ENCODE data around the gene CSPG4.
A peak's percentile ranks its signal among the peaks of the same experiment; 100 is the strongest.

DNA sequence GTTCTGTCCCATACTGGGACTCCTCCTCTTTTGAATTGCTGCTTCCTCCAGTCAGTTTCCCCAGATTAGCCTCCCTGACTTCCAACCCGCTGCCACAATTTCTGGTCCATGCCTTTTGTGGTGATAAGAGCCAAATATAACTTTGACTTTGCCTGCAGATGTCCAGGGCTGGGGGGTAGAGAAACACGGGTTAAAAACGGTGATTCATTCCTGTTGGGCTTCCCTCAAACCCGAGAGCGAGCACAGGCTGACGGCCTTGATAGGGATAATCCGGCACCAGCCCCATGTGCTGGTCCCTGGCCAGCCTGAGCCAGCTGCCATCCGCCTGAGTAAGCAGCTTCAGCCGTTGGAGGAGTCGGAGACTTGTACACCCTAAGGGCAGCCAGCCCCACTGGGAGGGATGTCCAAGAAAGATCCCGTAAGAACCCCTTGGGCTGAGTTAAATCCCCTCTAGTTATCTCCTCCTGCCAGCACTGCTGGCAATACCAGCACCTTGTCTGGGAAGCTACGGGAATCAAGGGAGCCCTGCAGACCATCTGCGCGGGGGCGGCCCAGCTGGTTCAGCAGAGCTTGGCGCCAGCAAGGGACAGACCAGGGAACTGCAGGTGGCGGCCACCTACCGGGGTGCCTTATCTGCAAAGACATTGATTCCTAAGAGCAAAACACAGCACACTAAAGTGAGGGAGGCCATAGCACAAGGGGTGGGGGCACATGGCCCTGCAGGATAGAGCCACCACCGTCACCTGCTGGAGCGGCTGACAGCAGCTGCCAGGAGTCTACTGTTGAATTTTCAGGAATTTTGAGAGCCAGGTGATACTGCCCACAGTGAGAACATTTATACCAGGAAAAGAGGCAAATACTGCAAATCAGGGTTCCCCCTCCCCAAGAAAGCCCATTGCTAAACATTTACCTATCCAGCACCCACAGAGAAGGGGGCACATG is 18.1 kb downstream of the CSPG4 start:
- TF ChIP-seq CTCF (IDR thresholded peaks at IDR 0.05; ENCODE audit: low read depth, low read length, poor library complexity, severe bottlenecking) = peak; percentile 55
- no peak for TF ChIP-seq EZH2phosphoT487 (IDR thresholded peaks at IDR 0.05; ENCODE audit: borderline replicate concordance, low read length)
